TTC549 (cell line): ENCODE results near the gene CSF3.
"Not testable (repeated sequence)": the region's sequence is repeated elsewhere in the genome, so short reads cannot be mapped to it uniquely, and the experiment has no call there.

ENCODE experiments used
- FAIRE-seq: peaks from 2 replicates; lab custom pipeline; 2012; peaks lifted over from hg19 to GRCh38; lab: Jason Lieb, UNC

CSF3 gene

DNA sequence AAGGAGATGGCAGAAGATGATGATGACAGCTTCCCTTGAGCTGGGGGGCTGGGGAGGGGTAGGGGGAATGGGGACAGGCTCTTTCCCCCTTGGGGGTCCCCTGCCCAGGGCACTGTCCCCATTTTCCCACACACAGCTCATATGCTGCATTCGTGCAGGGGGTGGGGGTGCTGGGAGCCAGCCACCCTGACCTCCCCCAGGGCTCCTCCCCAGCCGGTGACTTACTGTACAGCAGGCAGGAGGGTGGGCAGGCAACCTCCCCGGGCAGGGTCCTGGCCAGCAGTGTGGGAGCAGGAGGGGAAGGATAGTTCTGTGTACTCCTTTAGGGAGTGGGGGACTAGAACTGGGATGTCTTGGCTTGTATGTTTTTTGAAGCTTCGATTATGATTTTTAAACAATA is 17.7 kb upstream of the CSF3 start:
- no peak for FAIRE-seq

DNA sequence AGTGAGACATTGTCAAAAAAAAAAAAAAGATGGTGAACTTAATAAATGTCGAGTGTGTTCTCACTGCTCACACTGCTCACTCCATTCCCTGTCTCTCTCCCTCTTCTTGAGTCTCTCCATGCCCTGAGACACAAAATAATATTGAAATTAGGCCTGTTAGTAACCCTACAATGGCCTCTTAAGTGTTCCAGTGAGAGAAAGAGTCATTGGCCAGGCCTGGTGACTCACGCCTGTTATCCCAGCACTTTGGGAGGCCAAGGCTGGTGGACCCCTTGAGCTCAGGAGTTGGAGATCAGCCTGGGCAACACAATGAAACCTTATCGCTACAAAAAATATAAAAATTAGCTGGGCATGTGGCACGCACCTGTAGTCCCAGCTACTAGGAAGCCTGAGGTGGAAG is 16.2 kb upstream of the CSF3 start:
- no peak for FAIRE-seq

DNA sequence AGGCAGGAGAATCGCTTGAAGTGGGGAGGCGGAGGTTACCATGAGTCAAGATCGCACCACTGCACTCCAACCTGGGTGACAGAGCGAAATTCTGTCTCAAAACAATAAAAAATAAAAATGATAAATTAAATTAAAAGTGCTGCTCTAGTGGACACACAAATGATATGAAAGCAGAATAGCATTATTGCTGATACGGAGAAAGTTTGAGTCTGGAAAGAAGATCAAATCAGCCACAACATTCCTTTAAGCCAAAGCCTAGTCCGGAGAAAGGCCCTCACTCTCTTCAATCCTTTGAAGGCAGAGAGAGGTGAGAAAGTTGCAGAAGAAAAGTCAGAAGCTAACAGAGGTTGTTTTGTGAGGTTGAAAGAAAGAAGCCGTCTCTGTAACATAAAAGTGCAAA is 15.1 kb upstream of the CSF3 start:
- FAIRE-seq: no peak

DNA sequence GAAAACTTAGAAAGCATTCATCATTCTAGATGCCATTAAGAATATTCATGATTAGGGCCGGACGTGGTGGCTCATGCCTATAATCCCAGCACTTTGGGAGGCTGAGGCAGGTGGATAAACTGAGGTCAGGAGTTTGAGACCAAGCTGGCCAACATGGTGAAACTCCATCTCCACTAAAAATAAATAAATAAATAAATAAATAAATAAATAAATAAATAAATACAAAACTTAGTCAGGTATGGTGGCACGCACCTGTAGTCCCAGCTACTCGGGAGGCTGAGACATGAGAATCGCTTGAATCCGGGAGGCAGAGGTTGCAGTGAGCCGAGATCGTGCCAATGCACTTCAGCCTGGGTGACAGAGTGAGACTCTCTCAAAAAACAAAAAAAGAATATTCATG is 13.9 kb upstream of the CSF3 start:
- not testable (repeated sequence) for FAIRE-seq

DNA sequence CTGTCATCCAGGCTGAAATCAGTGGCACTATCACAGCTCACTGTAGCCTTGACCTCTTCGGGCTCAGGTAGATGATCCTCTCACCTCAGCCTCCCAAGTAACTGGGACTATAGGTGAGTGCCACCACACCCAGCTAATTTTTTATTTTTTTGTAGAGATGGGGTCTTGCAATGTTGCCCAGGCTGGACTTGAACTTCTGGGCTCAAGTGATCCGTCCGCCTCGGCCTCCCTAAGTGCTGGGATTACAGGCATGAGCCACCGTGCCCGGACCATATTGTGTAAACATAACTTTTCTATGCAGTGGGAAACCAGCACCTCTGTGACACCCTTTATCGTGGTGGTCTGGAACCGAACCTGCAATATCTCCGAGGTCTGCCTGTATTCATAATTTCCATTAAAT is 11.2 kb upstream of the CSF3 start:
- no peak for FAIRE-seq

DNA sequence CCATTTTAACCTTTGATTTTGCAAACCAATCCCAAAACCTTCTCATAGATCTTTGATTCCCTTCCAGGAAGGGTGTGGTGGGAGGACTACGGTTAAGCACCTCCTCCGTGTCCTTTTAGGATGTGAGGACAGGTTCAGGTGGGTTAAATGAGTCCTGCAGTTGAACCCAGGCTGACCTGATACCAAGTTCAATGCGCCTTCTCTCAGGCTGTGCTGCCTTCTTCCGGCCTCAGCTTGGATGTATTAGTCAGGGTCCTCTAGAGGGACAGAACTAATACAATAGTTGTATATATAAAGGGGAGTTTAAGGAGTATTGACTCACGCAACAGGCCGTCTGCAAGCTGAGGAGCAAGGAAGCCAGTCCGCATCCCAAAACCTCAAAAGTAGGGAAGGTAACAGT is 10.5 kb upstream of the CSF3 start:
- FAIRE-seq: no peak

DNA sequence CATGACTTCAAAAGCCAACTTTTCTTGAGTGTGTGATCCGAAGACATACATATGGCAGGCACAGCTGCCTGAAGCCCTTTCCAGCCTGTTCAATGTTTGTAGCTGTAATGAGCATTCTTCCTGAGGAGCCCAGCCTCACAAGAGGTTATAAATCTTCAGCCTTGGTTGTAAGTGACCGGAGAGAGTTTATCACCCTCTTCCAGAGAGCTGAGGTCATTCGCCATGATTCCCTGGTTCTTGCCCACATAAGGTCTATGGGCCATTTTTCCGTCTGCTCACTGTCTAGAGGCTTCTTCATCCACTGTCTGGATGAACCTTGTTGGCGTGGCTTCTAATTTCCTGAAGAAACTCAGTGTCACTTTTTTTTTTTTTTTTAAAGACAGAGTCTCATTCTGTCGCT is 9.7 kb upstream of the CSF3 start:
- FAIRE-seq: no peak

DNA sequence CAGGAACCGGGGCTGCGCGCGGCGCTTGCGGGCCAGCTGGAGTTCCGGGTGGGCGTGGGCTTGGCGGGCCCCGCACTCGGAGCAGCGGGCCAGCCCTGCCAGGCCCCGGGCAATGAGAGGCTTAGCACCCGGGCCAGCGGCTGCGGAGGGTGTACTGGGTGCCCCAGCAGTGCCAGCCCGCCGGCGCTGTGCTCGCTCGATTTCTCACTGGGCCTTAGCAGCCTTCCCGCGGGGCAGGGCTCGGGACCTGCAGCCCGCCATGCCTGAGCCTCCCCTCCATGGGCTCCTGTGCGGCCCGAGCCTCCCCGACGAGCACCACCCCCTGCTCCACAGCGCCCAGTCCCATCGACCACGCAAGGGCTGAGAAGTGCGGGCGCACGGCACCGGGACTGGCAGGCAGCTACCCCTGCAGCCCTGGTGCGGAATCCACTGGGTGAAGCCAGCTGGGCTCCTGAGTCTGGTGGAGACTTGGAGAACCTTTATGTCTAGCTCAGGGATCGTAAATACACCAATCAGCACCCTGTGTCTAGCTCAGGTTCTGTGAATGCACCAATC is 4.2 kb upstream of the CSF3 start:
- not testable (repeated sequence) for FAIRE-seq

DNA sequence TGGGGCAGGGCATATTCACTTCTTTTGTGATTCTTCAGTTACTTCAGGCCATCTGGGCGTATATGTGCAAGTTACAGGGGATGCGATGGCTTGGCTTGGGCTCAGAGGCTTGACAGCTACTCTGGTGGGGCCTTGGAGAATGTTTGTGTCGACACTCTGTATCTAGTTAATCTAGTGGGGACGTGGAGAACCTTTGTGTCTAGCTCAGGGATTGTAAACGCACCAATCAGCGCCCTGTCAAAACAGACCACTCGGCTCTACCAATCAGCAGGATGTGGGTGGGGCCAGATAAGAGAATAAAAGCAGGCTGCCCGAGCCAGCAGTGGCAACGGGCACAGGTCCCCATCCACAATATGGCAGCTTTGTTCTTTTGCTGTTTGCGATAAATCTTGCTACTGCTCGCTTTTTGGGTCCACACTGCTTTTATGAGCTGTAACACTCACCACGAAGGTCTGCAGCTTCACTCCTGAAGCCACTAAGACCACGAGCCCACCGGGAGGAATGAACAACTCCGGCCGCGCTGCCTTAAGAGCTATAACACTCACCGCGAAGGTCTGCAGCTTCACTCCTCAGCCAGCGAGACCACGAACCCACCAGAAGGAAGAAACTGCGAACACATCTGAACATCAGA is 3.1 kb upstream of the CSF3 start:
- FAIRE-seq: not testable (repeated sequence)

DNA sequence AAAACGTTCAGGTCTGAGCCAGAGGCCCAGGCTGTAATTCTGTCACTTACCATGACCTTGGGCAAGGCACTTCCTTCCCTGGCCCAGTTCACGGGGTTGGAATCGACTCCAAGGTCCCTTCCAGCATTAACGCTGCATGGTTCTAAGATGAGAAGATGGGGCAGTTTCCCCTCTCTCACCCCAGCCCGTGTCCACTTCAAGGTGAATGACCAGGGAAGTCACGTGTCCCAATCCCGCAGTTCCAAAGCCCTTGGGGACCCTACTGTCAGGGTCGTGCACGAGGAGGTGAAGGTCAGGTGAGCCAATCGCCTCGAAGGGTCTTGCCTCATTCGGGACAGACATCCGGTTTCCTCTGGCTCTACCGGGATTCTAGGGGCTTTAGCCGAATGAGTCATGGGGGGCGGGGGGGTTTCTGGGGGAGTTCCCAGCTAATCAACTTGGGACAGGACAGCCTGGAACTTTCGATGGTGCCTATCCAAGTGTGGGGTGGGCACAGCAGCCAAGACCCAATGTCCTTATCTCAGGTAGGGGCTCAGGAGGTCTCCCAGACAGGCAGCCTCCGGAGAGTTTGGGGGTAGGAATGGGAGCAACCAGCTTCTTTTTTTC is 762 bp upstream of the CSF3 start:
- no peak for FAIRE-seq

DNA sequence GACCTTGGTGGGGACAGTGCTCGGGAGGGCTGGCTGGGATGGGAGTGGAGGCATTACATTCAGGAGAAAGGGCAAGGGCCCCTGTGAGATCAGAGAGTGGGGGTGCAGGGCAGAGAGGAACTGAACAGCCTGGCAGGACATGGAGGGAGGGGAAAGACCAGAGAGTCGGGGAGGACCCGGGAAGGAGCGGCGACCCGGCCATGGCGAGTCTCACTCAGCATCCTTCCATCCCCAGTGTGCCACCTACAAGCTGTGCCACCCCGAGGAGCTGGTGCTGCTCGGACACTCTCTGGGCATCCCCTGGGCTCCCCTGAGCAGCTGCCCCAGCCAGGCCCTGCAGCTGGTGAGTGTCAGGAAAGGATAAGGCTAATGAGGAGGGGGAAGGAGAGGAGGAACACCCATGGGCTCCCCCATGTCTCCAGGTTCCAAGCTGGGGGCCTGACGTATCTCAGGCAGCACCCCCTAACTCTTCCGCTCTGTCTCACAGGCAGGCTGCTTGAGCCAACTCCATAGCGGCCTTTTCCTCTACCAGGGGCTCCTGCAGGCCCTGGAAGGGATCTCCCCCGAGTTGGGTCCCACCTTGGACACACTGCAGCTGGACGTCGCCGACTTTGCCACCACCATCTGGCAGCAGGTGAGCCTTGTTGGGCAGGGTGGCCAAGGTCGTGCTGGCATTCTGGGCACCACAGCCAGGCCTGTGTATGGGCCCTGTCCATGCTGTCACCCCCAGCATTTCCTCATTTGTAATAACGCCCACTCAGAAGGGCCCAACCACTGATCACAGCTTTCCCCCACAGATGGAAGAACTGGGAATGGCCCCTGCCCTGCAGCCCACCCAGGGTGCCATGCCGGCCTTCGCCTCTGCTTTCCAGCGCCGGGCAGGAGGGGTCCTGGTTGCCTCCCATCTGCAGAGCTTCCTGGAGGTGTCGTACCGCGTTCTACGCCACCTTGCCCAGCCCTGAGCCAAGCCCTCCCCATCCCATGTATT is 1.1 kb downstream of the CSF3 start:
- no peak for FAIRE-seq

DNA sequence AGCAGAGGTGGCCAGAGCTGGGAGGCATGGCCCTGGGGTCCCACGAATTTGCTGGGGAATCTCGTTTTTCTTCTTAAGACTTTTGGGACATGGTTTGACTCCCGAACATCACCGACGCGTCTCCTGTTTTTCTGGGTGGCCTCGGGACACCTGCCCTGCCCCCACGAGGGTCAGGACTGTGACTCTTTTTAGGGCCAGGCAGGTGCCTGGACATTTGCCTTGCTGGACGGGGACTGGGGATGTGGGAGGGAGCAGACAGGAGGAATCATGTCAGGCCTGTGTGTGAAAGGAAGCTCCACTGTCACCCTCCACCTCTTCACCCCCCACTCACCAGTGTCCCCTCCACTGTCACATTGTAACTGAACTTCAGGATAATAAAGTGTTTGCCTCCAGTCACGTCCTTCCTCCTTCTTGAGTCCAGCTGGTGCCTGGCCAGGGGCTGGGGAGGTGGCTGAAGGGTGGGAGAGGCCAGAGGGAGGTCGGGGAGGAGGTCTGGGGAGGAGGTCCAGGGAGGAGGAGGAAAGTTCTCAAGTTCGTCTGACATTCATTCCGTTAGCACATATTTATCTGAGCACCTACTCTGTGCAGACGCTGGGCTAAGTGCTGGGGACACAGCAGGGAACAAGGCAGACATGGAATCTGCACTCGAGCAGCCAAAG is 2.3 kb downstream of the CSF3 start:
- FAIRE-seq: no peak

DNA sequence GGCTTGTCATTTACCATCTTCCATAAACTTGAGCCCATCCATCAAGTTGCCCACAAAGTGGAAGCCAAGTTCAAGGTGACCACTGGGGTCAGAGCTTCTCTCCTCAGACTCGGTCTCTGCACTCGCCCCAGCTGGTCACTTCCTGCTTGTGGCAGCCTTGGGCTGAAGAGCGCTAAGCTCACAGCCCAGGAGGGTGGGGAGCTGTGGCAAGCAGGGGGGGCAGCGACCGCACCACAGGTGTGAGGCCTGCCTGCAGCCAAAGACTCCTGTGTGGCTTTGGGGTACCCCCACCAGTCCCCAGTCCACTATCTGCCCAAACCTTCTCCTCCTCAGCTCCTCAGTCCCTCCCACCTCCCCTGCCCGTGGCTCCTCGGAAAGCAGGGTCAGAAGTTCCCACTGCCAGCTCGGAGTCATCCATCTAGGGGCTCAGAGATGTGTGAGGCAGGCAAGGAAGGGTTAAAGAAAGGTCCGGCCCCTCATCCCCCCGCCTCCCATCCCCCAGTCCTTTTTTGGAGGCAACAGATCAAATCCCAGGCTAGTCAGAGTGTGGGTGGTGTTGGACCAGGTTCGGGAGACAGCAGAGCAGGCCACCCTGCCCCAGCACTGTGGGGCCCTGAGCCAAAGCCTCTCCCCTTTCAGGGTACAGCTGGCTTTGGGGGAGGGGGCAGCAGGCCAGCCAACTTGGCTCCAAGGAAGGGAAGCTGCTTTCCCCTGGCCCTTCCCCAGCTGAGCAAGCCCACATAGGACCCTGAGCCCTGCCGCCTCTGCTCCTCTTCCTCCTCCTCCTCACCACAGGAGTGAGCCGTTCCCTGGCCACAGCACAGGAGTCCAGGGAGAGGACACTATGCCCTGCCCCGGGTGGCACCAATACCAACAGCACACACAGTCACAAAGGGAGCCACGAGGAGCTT is 3.2 kb downstream of the CSF3 start:
- FAIRE-seq: no peak

DNA sequence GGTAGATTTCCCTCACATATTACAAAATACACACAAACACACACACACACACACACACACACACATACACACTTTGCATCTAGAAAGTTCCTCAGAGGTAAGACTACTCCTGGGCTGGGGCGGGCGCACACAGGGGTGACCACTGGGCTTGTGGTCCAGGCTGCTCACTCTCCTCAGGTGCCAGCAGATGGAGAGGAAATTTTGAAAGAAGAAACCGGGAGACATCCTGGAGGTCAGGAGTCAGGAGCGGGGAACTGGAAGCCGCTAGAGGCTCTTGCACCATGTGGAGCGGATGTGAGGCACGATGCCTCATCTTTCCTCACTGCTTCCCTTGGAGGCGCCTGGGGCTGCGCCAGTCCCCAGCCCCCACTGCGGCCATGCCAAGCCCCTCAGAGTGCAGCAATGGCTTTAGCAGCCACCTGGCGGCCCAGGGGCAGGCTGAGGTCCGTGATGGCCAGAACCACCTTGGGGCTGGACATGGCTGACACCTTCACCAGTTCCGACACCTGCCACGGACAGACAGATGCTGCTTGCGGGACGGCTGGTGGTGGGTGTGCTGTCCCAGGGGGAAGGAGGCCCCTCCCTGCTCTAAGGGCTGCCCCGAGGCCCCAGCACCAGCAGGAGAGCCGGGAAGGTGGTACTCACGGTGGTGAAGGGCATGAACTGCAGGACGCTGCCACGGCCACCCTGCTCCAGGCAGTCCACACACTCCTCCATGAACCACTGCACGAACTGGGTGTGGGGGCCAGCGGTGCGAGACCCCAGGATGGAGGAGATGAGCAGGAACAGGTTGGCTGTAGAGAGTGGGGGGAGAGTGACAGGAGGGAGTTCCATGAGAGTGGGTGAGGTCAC is 4.1 kb downstream of the CSF3 start:
- FAIRE-seq: no peak

DNA sequence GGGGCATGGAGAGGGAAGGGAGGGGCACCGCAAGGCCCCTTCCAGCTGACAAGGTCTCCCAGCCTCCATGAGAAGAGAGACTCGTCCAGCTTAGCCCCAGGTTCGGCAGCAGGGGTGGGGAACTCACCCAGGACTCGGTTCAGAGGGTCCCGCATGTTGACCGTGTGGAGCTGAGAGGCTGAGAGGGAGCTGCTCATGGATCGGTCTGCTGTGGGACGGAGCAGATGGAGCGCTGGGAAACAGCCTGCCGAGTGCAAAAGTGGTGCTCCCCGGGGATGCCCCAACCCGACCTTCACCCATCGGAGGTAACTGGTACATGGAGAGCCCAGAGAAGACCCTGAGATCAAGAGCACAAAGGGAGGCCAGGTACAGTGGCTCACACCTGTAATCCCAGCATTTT is 4.9 kb downstream of the CSF3 start:
- no peak for FAIRE-seq

DNA sequence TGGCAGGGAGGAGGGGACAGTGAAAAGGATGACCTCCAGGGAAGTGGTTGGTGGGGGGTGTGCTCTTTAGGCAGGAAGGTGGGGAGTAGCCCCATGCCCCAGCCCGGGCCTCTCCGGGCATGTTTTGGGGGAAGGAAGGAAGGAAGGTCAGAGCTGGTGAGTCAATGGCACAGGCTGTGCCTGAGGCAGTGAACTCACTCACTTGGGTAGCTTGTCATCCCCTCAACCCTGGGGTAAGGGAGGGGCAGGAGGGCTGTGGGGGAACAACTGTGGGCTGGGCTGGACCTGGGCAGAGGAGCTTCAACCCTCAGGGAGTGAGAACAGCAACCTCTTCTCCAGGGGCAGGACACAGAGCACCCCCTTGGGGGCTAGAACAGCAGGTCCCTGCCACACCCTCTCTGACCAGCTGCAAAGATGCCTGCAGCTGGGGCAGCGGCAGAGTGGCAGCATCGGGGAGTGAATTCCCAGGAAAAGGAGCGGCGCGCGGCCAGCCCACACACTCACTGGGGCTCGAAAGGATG is 6.3 kb downstream of the CSF3 start:
- no peak for FAIRE-seq

DNA sequence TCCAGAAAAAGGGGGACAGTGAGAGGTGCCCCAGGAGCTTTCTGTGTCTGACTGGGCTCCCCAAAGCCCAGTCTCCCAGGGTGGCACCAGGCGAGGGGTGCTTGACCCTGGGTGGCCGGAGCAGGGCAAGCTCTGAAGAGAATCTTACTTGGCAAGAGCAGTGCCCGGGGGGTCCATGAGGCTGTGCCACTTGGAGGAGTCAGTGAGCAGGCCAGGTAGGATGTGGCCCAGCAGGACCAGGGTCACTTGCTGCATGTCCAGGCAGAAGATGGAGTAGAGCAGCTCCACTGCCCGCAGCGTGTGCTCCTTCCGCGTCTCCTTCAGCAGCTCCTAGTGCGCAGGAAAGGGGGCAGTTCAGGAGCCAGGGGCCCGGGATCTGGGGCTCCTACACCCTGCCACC is 7.3 kb downstream of the CSF3 start:
- no peak for FAIRE-seq

DNA sequence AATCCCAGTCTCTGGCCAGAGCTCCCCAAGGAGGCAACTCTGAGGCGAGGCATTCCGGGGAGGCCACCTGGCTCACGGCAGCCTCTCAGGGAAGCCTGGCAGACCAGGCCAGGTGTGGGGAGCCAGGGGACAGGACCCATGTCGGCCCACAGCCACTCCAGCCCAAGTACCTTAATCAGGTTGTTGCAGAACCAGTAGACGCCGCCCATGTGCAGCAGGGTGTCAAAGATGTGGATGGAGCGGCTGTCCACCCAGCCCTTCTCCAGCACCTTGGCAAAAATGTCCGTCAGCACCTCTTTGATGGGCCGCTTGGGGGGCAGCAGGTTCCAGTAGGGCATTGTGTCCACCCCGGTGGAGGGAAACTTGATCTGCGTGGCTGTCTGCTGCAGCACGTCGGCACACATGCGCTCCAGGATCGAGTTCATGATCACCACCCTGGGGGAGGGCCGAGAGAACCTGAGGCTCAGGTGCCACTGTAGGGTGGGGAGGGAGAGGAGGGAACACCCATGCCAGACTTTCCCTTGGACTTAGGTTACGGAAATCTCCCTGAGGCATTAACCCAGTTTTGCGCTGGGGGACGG is 7.8 kb downstream of the CSF3 start:
- no peak for FAIRE-seq

DNA sequence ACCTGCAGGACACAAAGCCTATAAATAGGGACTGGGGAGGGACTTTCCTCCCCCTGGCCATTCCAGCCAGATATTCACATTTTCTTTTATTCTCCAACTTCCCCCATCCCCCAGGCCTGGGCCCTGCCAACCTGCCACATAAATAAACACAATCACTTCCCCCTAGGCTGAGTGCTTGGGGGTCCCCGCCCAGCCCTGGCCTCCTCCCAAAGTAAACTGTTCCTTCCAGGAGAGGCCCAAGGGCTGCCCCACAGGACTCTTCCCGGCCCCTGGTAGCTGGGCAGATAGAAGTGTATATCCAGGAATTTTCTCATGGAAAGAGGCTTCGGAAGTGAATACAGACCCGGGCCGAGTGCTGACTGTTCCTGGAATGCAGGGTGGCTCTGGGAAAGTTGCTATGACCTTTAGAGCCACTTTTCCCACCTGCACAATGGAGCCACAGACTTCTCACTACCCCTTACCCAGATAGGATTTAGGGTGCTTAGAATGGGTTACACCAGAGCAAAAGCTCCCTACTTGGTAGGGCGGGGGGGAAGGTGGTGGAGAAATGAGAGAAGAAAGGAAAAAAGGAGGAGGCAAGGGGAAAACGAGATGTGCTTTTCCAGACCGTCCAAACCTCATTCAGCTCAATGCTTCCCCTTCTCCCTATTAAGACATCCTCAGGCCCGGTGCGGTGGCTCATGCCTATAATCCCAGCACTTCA is 8.5 kb downstream of the CSF3 start:
- no peak for FAIRE-seq
